Skeletal muscle satellite cell (primary cell): Measurements from ENCODE around the gene EDN3. TPM values are rescaled to one million over a fixed set of nuclear protein-coding genes. Genes with fewer than 3 reads are reported as not detected.

ENCODE experiments used
- H3K27me3 ChIP-seq: 2 replicates; pipeline ENCODE4 v1.7.0; 2013; ENCODE audit warnings: low read length; ENCODE audit not compliant: control insufficient read depth, insufficient read depth
- H3K36me3 ChIP-seq: 2 replicates; pipeline ENCODE4 v1.7.0; 2013; ENCODE audit warnings: mild to moderate bottlenecking, control low read depth, low read length; ENCODE audit not compliant: insufficient read depth
- H3K4me1 ChIP-seq: 2 replicates; pipeline ENCODE4 v1.7.0; 2013; ENCODE audit warnings: low read length; ENCODE audit not compliant: control insufficient read depth, insufficient read depth
- H3K4me2 ChIP-seq: 2 replicates; pipeline ENCODE4 v1.7.0; 2013; ENCODE audit warnings: mild to moderate bottlenecking, low read length
- H3K4me3 ChIP-seq: 2 replicates; pipeline ENCODE4 v1.7.0; 2013; ENCODE audit warnings: low read length
- H3K9ac ChIP-seq: 2 replicates; pipeline ENCODE4 v1.7.0; 2013; ENCODE audit warnings: mild to moderate bottlenecking, low read depth, low read length, moderate library complexity
- H3K9me3 ChIP-seq: replicated peaks from 2 replicates; pipeline ENCODE4 v1.7.0; 2013; ENCODE audit warnings: mild to moderate bottlenecking, control low read depth, low read length
- total RNA-seq: library from RNA; depleted of rRNA; stranded (reverse); fragments of >200 nt; gene quantifications from 2 replicates; pipeline ENCODE4 v1.2.3, GENCODE V29; 2012; rRNA removed

Gene EDN3, protein sequence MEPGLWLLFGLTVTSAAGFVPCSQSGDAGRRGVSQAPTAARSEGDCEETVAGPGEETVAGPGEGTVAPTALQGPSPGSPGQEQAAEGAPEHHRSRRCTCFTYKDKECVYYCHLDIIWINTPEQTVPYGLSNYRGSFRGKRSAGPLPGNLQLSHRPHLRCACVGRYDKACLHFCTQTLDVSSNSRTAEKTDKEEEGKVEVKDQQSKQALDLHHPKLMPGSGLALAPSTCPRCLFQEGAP
- not detected in 2 replicates for total RNA-seq

- H3K36me3 ChIP-seq: no peaks in the 10 kb centered on the region
- no peak within 1 kb of the TSS for H3K4me2 ChIP-seq
- no peaks in the 10 kb centered on the region for H3K9me3 ChIP-seq
- no peaks in the 10 kb centered on the region for H3K4me1 ChIP-seq
- H3K27me3 ChIP-seq: no peaks in the 10 kb centered on the region
- no peak within 1 kb of the TSS for H3K9ac ChIP-seq
- no peak within 1 kb of the TSS for H3K4me3 ChIP-seq
These were observed at the start of gene EDN3 for GRCh38 chr20:59300333-59301081. TSS of gene EDN3 (plus strand) at chr20:59300611. CDS start at chr20:59300813, 202 bp downstream.

- Histone ChIP-seq H3K9me3 (no peaks in the 10 kb centered on the region), H3K4me1 (no peaks in the 10 kb centered on the region), H3K36me3 (no peaks in the 10 kb centered on the region), H3K4me2 (no peak overlapping the region), H3K9ac (no peak overlapping the region), H3K4me3 (no peak overlapping the region), H3K27me3 (no peaks in the 10 kb centered on the region)
These were observed 47.1 kb upstream of the EDN3 start for GRCh38 chr20:59253325-59253724.

GRCh38 chr20:59253779-59254319 is 46.6 kb upstream of the EDN3 start:
- Histone ChIP-seq H3K36me3 (no peaks in the 10 kb centered on the region), H3K27me3 (no peaks in the 10 kb centered on the region), H3K9ac (no peak overlapping the region), H3K4me1 (no peaks in the 10 kb centered on the region), H3K9me3 (no peaks in the 10 kb centered on the region), H3K4me2 (no peak overlapping the region), H3K4me3 (no peak overlapping the region)

DNA sequence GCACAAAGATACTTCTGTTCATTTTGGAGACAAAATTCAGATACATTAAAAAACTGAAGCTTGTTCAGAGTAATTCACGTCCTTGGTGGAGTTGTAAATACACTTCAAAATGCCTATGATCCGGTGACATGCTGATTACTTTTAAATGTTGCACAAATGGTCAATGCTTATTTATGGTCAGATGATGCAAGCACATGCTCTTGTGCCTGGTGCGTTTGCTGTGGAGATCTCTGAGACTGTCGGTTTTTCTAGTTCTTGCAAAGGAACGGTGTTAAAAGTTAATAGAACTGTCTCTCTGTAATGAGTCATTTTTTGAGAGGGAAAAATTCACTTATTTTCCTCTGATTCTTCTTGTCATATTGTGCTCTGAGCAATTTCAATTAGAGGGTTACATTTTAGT is 45.2 kb upstream of the EDN3 start:
- Histone ChIP-seq H3K9ac (no peak overlapping the region), H3K4me1 (no peaks in the 10 kb centered on the region), H3K4me3 (no peak overlapping the region), H3K9me3 (no peaks in the 10 kb centered on the region), H3K36me3 (no peaks in the 10 kb centered on the region), H3K27me3 (no peaks in the 10 kb centered on the region), H3K4me2 (no peak overlapping the region)

GRCh38 chr20:59258221-59258621 is 42.2 kb upstream of the EDN3 start:
- Histone ChIP-seq H3K27me3 (no peaks in the 10 kb centered on the region), H3K9me3 (no peaks in the 10 kb centered on the region), H3K9ac (no peak overlapping the region), H3K36me3 (no peaks in the 10 kb centered on the region), H3K4me2 (no peak overlapping the region), H3K4me1 (no peaks in the 10 kb centered on the region), H3K4me3 (no peak overlapping the region)

GRCh38 chr20:59259946-59260345 is 40.5 kb upstream of the EDN3 start:
- Histone ChIP-seq H3K36me3 (no peaks in the 10 kb centered on the region), H3K4me1 (no peaks in the 10 kb centered on the region), H3K27me3 (no peaks in the 10 kb centered on the region), H3K4me2 (no peak overlapping the region), H3K4me3 (no peak overlapping the region), H3K9me3 (no peaks in the 10 kb centered on the region), H3K9ac (no peak overlapping the region)

- Histone ChIP-seq H3K4me1 (no peaks in the 10 kb centered on the region), H3K9me3 (no peaks in the 10 kb centered on the region), H3K9ac (no peak overlapping the region), H3K36me3 (no peaks in the 10 kb centered on the region), H3K4me3 (no peak overlapping the region), H3K4me2 (no peak overlapping the region), H3K27me3 (no peaks in the 10 kb centered on the region)
These were observed 35.1 kb upstream of the EDN3 start for GRCh38 chr20:59265298-59265697.

- H3K36me3 ChIP-seq: no peaks in the 10 kb centered on the region
- no peaks in the 10 kb centered on the region for H3K4me1 ChIP-seq
- H3K4me2 ChIP-seq: no peak overlapping the region
- no peak overlapping the region for H3K9ac ChIP-seq
- no peaks in the 10 kb centered on the region for H3K9me3 ChIP-seq
- no peak overlapping the region for H3K4me3 ChIP-seq
- no peaks in the 10 kb centered on the region for H3K27me3 ChIP-seq
These were observed 31.5 kb upstream of the EDN3 start for GRCh38 chr20:59268870-59269269.

DNA sequence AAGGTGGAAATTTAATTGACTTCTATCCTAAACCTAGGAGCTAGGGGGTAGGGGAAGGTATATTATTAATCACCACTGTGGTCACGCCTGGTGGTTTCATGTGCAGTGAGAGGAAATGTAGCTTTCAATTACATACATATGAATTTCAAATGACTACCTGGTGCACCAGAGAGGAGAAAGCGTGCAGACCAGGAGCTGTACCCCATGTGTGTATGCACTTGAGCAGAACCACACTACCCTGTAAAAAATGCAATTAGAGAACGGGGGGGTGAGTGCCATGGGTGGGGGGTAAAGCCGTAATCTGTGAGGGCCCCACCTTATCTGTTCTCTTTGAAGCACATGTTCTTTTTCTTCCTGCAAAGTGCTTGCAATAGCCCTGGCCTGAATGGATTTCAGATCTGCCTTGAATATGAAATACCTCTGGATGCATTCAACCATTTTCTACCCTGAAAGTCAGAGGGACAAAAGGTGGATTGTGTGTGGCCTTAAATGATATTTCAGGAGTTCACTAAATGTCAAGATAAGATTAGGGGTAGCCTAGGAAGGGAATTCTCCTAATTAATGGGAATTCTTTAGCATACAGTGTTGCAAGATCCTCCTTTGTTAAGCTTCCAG is 30.9 kb upstream of the EDN3 start:
- Histone ChIP-seq H3K36me3 (no peaks in the 10 kb centered on the region), H3K4me2 (no peak overlapping the region), H3K9me3 (no peaks in the 10 kb centered on the region), H3K9ac (no peak overlapping the region), H3K4me1 (no peaks in the 10 kb centered on the region), H3K4me3 (no peak overlapping the region), H3K27me3 (no peaks in the 10 kb centered on the region)

DNA sequence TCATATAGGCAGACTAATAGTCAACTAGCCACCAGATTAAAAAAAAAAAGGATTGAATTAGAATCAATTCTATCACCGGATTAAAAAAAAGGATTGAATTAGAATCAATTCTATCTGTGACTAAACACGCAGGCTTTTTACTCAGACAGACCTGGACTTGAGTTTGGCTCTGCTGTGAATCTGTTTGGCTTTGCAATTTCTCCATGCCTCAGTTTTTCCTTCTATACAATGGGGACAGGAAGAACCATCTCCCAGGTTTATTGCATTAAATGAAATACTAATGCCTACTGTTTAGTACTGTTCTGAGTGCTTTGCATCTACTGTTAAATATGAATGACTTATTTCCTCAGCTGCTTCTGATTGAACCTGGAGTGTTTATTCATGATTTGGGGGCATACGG is 30.0 kb upstream of the EDN3 start:
- no peaks in the 10 kb centered on the region for H3K9me3 ChIP-seq
- no peak overlapping the region for H3K4me3 ChIP-seq
- no peaks in the 10 kb centered on the region for H3K36me3 ChIP-seq
- H3K27me3 ChIP-seq: no peaks in the 10 kb centered on the region
- H3K4me1 ChIP-seq: no peaks in the 10 kb centered on the region
- no peak overlapping the region for H3K4me2 ChIP-seq
- no peak overlapping the region for H3K9ac ChIP-seq

- Histone ChIP-seq H3K4me1 (no peaks in the 10 kb centered on the region), H3K9me3 (no peaks in the 10 kb centered on the region), H3K9ac (no peak overlapping the region), H3K4me2 (no peak overlapping the region), H3K4me3 (no peak overlapping the region), H3K36me3 (no peaks in the 10 kb centered on the region), H3K27me3 (no peaks in the 10 kb centered on the region)
These were observed 26.6 kb upstream of the EDN3 start for GRCh38 chr20:59273739-59274357.
